GM12873 (cell line): ENCODE data around the gene IKZF1.

Source experiments
- CTCF ChIP-seq: IDR thresholded peaks from 2 replicates; pipeline ENCODE4 v1.5.1; 2012; ENCODE audit warnings: low read depth, mild to moderate bottlenecking, moderate library complexity, low read length, control low read depth; ENCODE audit not compliant: insufficient read depth; ENCODE audit errors: missing control alignments

IKZF1 gene

DNA sequence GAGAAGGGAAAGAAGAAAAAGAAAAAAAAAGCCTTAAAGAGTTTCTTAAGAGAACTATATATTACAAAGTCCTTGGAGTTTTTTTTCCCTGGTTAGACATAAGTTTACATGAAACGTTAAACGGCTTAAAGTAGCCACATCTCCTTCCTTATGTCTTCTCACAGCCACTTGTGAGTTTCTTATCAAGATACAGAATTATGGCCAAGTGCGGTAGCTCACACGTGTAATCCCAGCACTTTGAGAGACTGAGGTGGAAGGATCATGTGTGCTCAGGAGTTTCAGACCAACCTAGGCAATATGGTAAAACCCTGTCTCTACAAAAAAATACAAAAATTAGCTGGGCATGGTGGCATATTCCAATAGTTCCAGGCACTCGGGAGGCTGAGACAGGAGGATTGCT is 54.3 kb downstream of the IKZF1 start:
- no peak for TF ChIP-seq CTCF

DNA sequence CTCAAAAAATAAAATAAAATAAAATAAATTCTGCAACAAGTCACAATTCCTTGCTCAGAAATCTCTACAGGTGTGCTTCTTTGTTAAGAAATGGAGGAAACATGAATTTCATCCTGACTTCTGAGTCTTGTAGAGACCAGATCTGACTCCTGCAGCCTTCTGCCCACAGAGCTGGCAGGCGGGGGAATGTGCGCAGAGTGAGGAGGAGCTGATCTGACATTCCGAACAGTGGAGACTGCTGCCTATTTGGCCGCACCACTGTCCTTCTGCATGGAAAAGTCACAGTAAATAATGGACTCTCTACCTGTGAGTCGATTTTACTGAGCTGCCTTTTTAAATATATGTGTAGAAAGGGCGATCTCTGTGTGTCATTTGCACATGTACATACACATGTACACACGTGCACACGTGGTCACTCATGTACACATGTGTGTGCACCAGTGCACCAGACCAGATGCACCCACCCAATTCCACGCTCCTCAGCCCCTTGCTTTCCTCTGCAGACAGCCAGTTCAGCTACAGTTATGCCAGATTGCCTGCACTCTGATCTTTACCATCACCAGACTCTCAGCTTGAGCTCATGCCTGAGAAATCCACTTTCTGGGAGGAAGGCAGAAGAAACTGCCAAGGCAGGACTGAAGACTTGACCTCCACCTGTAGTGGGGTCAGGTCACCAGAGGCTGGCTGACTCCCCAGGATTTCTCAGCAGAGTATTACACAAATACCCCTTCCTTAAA is 54.9 kb downstream of the IKZF1 start:
- no peak for TF ChIP-seq CTCF

DNA sequence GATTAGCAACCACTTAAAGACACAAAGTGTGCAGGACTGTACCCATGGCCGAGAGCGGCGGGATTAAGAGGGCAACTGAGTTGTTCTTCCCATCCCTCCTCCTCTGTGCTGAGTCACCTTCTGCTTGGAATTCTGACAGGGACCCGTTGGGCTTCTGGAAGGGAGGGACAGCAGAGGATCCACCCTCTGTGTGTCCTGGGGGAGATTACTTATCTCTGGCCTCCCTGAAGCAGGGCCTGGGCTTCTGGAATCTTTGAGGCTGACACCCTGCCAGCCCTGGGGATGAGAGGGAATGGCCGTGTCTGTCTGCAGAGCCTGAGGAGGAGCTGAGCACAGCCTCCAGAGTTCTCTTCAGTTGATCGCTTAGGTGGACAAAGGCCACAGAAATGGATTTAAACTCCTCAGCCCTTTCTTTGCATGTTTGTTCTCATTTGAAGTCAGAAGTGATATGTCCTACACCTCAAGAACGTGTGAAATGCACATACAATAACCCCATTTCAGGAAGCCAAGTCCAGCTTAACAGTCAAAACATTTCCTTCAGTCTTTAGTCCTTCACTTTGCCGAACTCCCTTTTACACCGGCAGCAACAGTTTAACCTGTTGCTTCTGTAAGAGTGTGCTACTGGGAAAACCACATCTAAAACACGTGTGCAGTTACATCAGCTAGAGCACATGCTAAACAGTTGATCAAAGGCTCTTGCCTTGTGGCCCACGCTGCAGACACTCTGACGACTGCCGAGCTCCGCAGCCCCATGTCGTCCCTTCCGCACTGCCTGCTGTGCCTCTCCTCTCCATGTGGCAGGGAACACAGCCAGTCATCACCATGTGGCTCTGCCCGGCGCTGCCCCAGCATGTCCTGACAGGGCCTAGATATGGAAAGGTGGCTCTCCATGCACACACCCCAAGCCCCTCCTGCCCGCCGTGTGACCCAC is 55.7 kb downstream of the IKZF1 start:
- TF ChIP-seq CTCF = no peak

DNA sequence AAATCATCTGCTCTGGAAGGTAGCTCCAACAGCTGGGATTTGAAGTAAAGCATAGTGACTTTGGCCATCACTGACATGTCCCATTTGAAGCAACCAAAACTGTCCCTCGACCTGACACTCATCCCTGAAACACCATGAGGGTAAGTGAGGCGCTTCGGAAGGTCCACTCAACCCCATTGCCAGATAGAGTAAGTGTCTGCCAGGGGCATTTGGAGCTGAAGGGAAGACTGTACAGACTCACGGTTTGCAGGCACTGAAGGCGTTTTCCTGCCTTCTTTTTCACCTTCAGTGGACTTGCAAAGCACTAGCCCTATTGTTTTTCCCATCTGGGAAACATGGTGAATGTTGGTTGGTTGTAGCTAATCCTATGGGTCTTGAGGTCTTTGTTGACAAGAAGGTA is 57.6 kb downstream of the IKZF1 start:
- TF ChIP-seq CTCF = no peak

DNA sequence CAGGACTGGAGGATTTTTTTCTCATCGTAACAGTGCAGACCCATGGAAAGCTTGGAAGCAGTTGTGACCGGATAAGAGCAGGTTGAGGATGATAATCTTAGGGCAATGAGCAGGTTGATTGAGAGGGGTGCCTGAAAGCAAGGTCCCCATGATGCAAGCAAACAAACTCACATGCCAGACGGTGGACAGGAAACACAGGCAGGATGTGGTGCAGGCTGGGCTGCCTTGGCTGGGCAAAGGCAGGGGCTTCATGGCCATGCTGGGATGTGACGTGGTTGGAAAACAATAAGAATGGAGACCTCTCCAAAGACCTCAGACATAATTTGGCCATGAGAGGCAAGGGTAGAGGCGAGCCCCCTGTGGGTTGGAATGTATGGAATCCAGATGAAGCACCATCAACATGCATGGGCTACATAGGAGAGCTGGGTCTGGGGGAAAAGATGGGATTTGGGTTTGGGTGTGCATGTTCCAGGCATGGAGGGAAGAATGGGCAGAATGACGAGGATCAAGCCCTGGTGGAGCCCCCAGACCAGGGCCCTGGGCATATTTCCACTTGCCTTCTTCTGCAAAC is 58.3 kb downstream of the IKZF1 start:
- no peak for TF ChIP-seq CTCF

- TF ChIP-seq CTCF = no peak
Observed at GRCh38 chr7:50363327-50364060, 59.0 kb downstream of the IKZF1 start.
